GM18867 (cell line): ENCODE results near the gene KRTAP10-2.
"Not testable (repeated sequence)": the region's sequence is repeated elsewhere in the genome, so short reads cannot be mapped to it uniquely, and the experiment has no call there.

Experiments used
- ATAC-seq: cut with Tn5 transposase; IDR thresholded peaks from one replicate; pipeline ENCODE4 v1.9.1; 2021; ENCODE audit warnings: mild to moderate bottlenecking, moderate library complexity; ENCODE audit not compliant: unreplicated experiment

KRTAP10-2 gene

DNA sequence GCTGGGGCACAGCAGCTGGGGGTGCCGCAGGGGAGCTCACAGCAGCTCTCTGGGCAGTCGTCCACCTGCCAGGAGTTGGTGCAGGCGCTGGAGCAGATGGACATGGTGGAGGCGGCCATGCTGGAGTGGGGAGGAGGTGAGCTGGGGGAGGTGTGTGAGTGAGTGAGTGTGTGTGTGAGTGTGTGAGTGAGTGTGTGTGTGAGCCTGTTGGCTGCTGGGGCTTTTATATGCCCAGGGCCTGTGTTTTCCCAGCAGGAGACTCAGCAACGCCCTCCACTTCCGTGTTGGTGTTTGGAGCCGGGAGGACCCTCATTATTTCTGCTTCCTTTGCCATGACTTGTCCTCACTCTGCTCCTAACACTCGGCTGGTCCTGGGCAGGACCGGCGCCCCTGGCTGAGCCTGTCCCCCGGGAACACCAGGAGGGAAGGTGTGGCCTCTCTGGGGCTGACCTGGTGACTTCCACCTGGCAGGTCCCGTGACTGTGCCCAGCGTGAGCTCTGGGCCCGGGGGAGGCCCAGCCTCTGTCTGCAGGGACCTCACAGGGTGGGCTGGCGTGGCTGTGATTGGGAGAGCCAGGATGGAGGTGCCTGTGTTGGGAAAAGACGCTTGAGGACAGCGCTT, at the start of gene KRTAP10-2:
KRTAP10-2 (minus strand) TSS at position 166 of the 622 bp plus-strand sequence; CDS start at position 119, 47 bp downstream.
- ATAC-seq = no peak

- ATAC-seq = not testable (repeated sequence)
Observed at GRCh38 chr21:44601091-44601490, 49.8 kb upstream of the KRTAP10-2 start.

DNA sequence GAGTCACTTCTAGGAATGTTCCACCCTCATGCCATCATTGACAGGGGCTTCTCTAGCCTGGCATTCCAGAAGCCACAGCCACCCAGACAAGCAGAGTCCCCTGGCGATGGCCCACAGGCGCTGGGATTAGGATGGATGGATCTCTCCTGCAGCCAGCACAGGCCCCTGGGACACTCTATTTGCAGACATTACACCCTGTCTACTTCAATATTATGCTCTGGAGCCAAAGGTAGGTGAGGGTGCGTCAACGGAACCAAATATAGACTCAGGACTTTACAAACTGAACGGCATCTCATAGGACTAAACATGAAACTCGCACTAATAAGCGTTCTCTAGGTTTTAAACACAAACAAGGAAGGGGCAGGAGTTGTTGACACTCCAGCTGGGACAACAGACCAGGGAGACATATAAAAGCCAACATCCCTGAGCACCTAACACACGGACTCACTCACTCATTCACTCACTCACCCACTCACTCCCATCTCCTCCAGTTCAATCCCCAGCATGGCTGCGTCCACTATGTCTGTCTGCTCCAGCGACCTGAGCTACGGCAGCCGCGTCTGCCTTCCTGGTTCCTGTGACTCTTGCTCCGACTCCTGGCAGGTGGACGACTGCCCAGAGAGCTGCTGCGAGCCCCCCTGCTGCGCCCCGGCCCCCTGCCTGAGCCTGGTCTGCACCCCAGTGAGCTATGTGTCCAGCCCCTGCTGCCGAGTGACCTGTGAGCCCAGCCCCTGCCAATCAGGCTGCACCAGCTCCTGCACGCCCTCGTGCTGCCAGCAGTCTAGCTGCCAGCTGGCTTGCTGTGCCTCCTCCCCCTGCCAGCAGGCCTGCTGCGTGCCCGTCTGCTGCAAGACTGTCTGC, 49.0 kb upstream of the KRTAP10-2 start, which contains the start of gene KRTAP10-7:
KRTAP10-7 (plus strand) TSS at position 480 of the 861 bp plus-strand sequence; CDS start at position 505, 25 bp downstream.
- ATAC-seq = not testable (repeated sequence)

DNA sequence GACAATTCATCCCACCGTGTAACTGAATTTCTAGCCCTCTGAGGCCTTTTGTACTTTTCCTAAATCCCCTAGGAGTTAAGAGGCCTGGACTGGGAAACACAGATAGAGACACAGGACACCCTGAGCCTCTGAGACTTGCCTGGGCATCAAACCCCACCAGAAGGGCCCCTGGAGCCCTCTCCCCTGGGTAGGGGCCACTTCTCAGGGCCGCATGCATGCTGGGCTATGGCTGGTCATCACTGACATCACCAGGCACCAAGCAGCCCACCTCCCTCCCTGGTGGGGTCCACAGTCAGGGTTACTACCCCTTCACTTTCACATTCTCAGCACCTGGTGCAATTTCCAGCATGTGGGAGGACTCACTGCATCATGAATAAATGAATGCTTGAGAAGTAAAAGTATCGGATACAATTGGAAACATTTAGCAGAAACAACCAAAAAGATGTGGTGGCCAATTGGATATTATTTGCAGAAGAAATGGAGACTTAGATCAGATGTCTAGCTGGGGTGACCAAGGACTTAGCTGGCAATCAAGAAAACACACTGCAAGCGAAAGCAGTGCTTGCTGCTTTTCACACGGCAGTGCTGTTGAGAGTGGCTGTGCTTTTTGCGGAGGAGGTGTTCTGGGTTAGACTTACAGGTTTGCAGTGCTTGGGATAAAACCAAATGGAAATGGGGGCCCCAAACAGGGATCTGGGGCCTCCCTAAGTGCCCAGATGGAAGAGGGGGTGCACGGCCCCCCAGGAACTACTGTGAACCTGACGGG, 48.1 kb upstream of the KRTAP10-2 start:
- no peak for ATAC-seq

GRCh38 chr21:44598061-44598460, 46.8 kb upstream of the KRTAP10-2 start:
- no peak for ATAC-seq

DNA sequence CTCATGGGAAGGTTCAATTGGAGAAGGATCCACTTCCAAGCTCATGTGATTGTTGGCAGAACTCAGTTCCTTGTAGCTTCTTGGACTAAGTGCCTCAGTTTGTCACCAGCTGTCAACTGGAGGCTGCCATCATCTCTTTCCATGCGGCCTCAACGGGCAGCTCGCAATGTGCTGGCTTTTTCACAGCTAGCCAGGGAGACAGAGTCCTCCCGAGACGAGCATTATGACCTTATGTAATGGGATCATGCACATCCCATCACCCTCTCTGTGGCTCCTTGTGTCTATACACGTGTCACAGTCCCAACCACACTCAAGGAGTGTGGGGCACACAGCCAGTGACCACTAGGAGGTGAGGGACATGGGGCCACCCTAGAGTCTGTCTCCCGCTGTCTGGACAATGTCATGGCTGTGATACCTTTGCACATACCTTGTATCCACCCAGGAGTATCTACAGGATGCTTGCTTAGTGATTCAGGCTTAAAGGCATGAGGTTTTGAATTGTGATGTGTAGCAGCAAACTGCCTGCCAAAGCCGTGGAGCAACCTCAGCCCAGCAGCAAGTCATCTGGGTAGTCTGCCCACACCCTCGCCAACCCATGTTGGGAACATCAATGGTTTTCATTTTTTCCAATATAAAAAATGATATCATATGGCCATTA, 44.9 kb upstream of the KRTAP10-2 start:
- ATAC-seq = no peak

- no peak for ATAC-seq
Observed at GRCh38 chr21:44595524-44595923, 44.2 kb upstream of the KRTAP10-2 start.

DNA sequence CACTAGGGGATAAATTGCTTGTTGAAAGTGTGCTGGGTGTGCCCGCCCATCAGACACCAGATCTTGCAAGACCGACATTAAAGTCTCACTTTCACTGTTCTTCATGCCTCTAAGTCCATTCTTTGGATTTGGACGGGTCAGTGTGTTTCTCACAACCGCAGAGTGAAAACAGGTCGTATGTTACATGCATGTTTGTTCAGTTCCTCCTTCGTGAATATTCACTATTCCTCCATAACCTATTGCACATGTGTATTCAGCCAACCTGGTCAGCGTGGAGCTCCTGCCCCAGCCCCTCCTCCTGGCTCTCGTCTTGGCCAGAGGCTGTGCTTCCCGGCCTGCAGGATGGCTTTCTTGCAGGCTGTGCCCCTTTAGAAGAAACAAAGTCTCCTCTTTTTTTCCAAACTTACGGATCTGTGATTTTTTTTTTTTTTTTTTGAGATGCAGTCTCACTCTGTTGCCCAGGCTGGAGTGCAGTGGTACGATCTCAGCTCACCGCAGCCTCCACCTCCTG, 43.2 kb upstream of the KRTAP10-2 start:
- no peak for ATAC-seq

DNA sequence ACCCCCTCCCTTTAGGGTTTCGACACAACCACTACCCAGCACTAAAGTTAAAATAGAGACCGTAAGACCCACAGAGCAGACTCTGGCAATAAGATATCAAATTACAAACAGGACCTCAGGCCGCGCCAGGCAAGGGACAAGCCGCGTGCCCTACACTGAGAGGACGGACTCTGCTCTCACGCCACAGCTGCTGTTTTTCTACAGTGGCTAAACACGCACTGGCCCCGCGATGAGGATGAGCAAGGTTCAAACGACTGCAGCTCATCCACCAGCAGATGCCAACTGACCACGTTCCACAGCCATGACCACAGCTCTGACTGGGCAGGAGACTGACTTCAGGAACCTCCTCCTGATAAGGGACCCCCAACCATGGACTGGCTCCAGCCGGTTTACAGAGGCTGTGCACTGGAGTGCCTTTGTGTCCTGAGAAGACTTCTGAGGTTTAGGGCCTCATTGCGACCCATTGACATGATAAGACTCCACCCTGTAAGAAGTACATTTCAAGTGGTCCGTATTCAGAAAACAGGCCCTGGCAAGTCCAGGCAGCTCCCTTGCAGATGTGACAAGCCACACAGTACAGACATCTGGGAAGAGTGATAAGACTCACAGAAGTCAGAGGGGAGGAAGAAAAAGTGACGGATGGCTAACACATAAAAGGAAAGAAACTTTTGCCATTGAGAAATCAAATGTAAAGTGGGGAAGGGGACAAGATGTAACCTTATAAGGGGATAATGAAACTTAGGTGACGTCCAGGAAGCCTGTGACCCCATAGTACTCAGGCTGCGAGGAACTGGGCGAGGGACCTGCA, 42.5 kb upstream of the KRTAP10-2 start:
- no peak for ATAC-seq

GRCh38 chr21:44592446-44593311, 41.4 kb upstream of the KRTAP10-2 start, which contains the start of gene KRTAP10-6:
KRTAP10-6 (minus strand) TSS chr21:44592505; CDS start chr21:44592484, 21 bp downstream.
- ATAC-seq = no peak

- ATAC-seq = not testable (repeated sequence)
Observed at GRCh38 chr21:44591801-44592130, 40.5 kb upstream of the KRTAP10-2 start.

DNA sequence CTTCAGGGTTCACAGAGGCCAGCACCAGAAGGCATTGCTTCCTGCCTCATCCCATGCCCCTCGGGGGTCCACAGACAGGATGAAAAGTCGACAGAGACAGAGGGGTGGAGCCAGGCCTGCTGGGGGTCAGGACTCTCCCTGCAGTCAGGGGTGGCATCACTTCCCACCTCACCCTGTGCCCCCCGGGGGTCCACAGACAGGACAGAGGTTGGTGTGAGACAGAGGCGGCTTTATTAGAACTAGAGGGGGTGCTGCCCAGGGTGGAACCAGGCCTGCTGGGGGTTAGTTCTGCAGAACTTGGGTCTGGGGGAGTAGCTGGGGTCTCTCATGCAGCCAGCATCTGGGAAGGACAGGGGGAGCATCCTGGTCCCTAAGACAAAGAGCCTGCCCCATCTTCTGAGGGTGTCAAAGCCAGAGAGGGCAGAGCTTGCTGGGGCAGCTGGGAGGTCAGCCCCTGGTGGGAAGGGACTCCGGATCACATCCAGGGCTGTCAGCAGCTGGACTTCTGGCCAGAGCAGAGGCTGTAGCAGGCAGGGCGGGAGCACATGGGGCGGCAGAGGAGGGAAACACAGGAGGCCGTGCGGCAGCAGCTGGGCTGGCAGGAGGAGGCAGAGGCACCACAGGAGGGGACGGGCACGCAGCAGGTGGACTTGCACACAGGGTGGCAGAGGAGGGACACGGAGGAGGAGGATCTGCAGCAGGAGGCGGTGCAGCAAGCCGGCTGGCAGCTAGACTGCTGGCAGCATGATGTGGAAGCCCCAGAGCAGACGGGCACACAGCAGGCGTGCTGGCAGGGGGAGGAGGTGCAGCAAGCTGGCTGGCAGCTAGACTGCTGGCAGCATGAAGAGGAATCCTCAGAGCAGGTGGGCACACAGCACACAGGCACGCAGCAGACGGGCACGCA, 39.8 kb upstream of the KRTAP10-2 start:
- not testable (repeated sequence) for ATAC-seq

- no peak for ATAC-seq
Observed at GRCh38 chr21:44590311-44590721, 39.0 kb upstream of the KRTAP10-2 start.

GRCh38 chr21:44589586-44590305, 38.4 kb upstream of the KRTAP10-2 start:
- no peak for ATAC-seq

DNA sequence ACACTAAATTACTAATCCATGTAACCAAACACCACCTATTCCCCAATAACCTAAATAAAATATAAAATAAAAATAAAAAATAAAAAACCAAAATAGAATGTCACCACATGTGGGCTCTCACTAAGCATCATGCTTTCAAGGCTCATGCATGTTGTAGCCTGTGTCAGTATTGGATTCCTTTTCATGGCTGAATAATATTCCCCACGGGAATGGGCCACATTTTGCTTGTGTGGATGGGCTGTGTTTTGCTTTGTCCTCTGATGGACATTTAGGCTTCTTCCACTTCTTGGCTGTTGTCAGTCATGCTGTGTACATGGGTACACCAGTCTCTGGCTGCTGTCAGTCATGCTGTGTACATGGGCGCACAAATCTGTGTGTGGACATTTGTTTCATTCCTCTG, 37.8 kb upstream of the KRTAP10-2 start:
- no peak for ATAC-seq

GRCh38 chr21:44585892-44586291, 34.6 kb upstream of the KRTAP10-2 start:
- ATAC-seq = no peak

GRCh38 chr21:44583800-44584147, 32.5 kb upstream of the KRTAP10-2 start:
- no peak for ATAC-seq
